Gastroesophageal sphincter (tissue), 3 donors: ENCODE results near the gene ACTL6B.

Source experiments
- CTCF ChIP-seq, 4 experiments: fragments of 200-600 bp in 2 of 4; fragments of 450-650 bp in 2 of 4; sonication (generic) in 1 of 4; IDR thresholded peaks; one replicate each; pipeline ENCODE4 v1.5.1; 2017 to 2019; ENCODE audit warnings: antibody characterized with exemption in 4 of 4, mild to moderate bottlenecking in 2 of 4, moderate library complexity in 2 of 4
- EP300 ChIP-seq: sonication (generic); formaldehyde crosslinking; IDR thresholded peaks from one replicate; pipeline ENCODE4 v1.6.1; 2017; ENCODE audit warnings: antibody characterized with exemption, mild to moderate bottlenecking
- POLR2A ChIP-seq, 2 donors: fragments of 450-650 bp; IDR thresholded peaks; one replicate each; pipeline ENCODE4 v1.6.1; 2017; ENCODE audit warnings: antibody characterized with exemption in 2 of 2, mild to moderate bottlenecking in 2 of 2, moderate library complexity in 1 of 2
- POLR2AphosphoS5 ChIP-seq: sonication (generic); formaldehyde crosslinking; IDR thresholded peaks from one replicate; pipeline ENCODE4 v1.6.1; 2017; ENCODE audit warnings: antibody characterized with exemption

GRCh38 chr7:100685631-100686145 is 29.4 kb upstream of the ACTL6B start:
- TF ChIP-seq CTCF (IDR thresholded peaks at IDR 0.05), result no peak
- TF ChIP-seq POLR2AphosphoS5, result no peak
- TF ChIP-seq POLR2A (IDR thresholded peaks at IDR 0.05), result no peak
- no peak for TF ChIP-seq EP300
